Epithelial cell of proximal tubule (primary cell): ENCODE data around the gene PIGU. TPM values are rescaled to one million over a fixed set of nuclear protein-coding genes. Genes with fewer than 3 reads are reported as not detected.
"Not testable (repeated sequence)": the region's sequence is repeated elsewhere in the genome, so short reads cannot be mapped to it uniquely, and the experiment has no call there.

Experiments used
- DNase-seq: peaks from one replicate; pipeline ENCODE4 v3.0.0-alpha.2; 2011; ENCODE audit warnings: low read depth
- H3K4me3 ChIP-seq: 2 replicates; pipeline ENCODE4 v1.5.1; 2011; ENCODE audit warnings: low read depth, mild to moderate bottlenecking, low read length
- total RNA-seq: library from RNA; depleted of rRNA; stranded (reverse); fragments of >200 nt; gene quantifications from 2 replicates; pipeline ENCODE4 v1.2.3, GENCODE V29; 2015
- TF ChIP-seq, protein P1 (sequence below): conservative IDR thresholded peaks from 2 replicates; pipeline ENCODE4 v1.5.1; 2012; ENCODE audit warnings: low read depth, mild to moderate bottlenecking, low read length

The PIGU gene
- total RNA-seq, 1 donor from 2014 or later: 30.2 TPM

DNA sequence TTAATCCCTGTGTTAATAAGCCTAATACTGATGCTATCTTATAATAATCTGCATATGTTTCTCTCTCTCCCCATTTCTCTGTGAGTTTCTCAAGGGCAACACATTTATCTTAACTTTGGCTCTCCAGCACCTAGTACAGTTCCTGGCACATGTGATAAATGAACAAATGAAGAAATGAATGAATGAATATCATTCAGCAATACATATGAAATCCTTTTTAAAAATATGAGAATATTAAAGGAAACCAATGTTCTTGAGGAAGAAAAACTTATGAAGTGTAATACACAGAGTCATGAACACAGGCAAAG, 55.9 kb downstream of the PIGU start:
- TF ChIP-seq, protein P1, sequence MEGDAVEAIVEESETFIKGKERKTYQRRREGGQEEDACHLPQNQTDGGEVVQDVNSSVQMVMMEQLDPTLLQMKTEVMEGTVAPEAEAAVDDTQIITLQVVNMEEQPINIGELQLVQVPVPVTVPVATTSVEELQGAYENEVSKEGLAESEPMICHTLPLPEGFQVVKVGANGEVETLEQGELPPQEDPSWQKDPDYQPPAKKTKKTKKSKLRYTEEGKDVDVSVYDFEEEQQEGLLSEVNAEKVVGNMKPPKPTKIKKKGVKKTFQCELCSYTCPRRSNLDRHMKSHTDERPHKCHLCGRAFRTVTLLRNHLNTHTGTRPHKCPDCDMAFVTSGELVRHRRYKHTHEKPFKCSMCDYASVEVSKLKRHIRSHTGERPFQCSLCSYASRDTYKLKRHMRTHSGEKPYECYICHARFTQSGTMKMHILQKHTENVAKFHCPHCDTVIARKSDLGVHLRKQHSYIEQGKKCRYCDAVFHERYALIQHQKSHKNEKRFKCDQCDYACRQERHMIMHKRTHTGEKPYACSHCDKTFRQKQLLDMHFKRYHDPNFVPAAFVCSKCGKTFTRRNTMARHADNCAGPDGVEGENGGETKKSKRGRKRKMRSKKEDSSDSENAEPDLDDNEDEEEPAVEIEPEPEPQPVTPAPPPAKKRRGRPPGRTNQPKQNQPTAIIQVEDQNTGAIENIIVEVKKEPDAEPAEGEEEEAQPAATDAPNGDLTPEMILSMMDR: no peak

DNA sequence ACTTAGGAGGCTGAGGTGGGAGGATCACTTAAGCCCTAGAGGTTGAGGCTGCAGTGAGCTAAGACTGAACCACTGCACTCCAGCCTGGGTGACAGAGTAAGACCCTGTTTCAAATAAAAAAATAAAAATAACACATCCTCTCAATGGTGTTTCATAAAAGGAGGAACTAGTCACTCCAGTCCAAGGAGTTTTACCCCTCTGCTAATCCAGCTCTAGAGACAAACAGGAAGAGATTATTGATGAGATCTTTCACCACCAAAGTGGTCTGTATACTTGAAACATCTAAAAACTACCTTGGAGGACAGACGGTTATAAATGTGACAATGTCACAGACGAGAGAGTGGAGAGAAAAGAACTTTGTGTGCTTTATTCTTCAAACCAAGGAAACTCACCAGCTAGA, 58.2 kb downstream of the PIGU start:
- H3K4me3 ChIP-seq: no peak overlapping the region
- DNase-seq: no peak
- TF ChIP-seq, protein P1: no peak

More for the DNA sequence above, 55.9 kb downstream of the PIGU start:
- DNase-seq: no peak
- no peak overlapping the region for H3K4me3 ChIP-seq

DNA sequence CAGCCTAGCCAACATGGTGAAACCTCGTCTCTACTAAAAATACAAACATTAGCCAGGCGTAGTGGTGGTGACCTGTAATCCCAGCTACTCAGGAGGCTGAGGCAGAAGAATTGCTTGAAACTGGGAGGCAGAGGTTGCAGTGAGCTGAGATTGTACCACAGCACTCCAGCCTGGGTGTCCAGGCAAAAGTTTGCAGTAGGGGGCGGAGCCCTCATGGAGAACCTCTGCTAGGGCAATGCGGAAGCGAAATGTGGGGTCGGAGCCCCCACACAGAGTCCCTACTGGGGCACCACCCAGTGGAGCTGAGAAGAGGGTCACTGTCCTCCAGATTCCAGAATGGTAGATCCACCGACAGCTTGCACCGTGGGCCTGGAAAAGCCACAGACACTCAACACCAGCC, 60.0 kb downstream of the PIGU start:
- not testable (repeated sequence) for H3K4me3 ChIP-seq, DNase-seq

DNA sequence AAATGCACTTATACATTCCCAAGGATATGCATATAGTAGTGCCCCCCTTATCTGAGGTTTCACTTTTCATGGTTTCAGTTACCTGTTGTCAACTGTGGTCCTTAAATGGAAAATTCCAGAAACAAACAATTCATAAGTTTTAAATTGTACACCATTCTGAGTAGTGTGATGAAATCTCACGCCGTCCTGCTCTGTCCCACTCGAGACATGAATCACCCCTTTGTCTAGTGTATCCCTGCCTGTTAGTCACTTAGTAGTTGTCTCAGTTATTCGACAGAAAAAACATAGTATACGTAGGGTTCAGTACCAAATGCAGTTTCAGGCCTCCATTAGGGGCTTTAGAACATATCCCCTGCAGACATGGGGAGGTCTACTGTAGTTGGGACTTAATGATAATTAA, 61.4 kb downstream of the PIGU start:
- TF ChIP-seq, protein P1: no peak
- no peak overlapping the region for H3K4me3 ChIP-seq
- no peak for DNase-seq

DNA sequence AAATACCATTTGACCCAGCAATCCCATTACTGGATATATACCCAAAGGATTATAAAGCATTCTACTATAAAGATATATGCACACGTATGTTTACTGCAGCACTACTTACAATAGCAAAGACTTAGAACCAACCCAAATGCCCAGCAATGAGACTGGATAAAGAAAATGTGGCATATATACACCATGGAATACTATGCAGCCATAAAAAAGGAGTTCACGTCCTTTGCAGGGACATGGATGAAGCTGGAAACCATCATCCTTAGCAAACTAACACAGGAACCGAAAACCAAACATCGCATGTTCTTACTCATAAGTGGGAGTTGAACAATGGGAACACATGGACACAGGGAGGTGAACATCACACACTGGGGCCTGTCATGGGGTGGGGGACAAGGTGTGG, 64.9 kb downstream of the PIGU start:
- not testable (repeated sequence) for DNase-seq, H3K4me3 ChIP-seq

DNA sequence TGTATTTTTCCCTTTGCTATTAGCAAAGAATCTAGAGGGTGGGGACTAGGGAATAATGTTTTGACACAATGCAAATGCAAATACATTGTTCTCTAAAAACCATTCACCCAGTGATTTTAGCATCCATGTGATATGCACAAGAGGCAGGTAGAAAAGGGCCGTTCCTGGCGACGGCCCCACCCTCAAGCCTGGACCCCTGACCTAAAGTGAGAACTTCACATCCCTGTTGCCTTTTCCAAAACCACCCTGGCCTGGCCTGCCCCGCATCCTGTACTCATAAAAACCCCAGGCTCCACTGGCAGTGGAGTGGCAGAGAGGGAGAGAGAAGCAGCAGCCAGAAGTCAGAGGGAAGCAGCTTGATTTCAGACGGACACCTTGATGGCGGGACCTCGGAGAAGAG, 69.8 kb downstream of the PIGU start:
- no peak overlapping the region for H3K4me3 ChIP-seq
- no peak for DNase-seq
- TF ChIP-seq, protein P1: no peak

DNA sequence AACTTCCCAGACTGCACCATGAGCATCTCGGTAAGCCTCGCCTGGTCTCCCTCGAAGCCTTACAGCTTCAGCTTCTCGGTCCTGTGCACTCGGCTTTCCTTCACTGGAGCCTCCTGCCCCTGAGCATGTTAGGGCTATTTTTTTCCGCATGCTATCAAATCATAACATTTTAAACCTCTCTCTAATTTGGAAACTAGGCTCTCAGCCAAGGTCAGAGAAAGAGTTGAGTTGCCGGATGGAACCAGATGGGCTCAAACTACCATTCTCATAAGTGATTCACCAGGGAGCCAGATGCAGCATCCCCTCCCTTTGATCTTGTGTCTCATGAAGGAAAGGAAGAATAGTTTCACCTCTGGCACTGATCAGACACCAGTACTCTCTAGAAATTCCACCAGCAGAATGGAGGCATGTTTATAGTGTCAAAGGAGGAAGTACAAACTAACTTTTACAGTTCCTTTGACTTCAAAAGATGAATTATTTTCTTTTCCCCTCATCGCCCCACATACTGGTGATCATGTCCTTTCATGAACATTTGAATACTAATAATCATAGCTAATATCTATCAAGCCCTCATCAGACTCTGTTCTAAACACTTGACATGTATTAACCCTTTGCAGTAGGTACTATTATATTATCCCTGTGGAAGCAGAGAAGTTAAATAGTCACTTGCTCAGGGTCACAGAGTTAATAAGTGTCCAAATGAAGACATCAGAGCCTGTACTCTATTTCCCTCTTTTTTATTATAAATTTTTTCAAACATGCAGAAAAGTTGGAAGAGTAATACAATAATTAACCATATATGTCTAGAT, 71.7 kb downstream of the PIGU start:
- no peak for DNase-seq
- no peak overlapping the region for H3K4me3 ChIP-seq

More for the DNA sequence above, 71.7 kb downstream of the PIGU start:
- TF ChIP-seq, protein P1: no peak
